GM21529 (cell line): ENCODE data around the gene E4F1.

Experiments
- ATAC-seq: cut with Tn5 transposase; IDR thresholded peaks from one replicate; pipeline ENCODE4 v1.9.1; 2021; ENCODE audit not compliant: unreplicated experiment

Gene E4F1

DNA sequence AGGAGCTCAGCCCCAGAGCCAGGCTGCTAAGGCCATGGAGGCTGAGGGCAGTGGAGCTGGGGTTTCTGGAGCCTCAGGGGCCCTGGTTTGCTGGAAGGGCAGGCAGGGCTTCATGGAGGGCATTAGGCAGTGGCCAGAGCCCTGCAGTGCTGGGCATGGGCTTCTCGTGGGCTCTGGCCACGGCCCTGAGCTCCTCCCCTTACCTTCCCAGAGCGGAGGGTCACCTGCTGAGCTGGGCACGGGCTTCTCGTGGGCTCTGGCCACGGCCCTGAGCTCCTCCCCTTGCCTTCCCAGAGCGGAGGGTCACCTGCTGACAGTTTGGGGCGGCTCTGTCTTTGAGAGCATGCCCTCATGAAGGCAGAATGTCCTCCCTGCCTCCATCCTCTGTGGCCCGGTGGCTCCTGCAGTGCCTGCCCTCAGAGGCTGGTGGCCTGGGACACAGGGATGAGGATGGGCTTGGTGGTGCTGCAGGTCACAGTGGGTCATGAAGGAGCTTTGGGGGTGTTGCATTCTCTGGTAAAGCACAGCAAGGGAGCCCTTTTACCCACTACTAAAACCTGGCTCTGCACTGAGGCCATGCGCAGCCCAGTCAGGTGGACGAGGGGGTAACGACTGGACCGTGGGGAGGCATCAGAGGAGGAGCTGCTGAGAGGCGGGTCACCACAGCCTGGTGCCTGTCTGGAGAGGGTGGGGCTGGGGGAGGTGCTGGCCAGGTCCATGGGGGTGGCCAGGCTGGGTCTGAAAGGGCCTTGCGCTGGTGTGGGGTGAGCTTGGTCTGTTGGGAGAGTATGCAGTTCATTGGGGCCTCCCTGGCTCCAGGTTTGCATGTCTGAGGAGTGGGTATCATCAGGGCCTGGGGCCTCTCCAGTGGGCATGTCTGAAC lies 47.4 kb downstream of the E4F1 start:
- no peak for ATAC-seq

DNA sequence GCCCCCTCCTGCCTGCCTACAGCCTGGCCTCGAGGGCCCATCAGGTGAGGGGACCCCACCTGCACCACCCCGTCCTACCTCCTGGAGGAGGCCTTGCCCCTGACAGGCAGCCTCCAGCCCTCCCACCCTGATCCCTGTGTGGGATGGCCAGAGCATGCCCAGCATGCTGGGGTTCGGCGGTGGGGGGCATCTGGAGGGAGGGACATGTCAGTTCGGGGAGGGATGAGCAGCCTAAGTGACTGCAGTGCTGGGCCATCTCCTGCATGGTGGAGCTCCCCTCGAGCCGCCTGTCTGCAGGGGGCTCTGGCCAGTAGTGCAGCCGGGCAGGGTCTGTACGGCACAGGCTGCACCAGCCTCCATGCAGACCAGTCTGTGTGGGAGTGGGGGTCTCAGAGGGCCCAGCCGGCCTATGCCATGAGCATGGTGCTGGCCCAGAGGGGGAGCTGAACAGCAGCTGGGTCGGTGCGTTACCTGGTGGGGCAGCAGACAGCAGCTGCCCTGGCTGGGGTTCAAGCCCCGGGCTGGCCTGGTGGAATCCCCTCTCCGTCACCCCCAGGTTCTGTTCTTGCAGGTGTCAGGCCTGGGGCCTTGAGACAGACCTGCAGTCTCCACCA lies 48.6 kb downstream of the E4F1 start:
- ATAC-seq: no peak

DNA sequence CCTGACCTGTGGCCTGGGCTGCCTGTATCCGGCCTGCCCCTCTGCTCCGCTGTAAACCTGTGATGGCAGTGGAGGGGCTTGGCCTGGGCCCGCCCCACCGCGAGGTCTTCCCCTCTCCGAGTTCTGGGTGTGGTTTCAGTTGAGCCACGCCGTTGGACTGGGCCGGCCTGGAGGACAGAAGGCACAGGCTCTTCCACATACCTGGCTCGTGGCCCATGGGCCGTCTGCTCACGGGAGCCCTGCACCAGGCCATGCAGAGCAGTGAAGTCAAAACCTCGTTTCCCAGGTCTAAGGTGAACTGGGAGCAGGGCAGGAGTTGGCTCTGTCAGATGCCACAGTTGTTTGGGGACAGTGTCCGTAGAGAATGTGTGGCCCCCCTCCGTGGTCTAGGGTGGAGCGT lies 50.1 kb downstream of the E4F1 start:
- no peak for ATAC-seq

DNA sequence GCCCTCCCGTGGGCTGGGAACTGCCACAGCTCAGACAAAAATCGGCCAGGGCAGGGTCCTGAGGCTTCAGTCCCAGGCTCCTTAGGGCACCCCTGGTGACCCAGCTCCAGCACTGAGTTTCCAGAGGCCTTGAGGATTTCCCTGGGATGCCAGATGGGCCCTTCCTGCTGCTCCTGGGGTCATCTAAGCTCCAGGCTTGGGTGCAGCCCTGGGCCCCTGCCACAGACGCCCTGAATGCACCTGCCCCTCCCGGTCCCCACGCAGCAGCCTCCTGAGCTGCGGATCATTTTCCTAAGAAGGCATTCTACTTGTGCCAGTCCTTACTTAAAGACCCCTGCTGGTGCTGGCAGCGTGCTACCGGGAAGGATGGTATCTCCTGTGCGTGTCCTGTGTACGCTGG lies 50.5 kb downstream of the E4F1 start:
- no peak for ATAC-seq

DNA sequence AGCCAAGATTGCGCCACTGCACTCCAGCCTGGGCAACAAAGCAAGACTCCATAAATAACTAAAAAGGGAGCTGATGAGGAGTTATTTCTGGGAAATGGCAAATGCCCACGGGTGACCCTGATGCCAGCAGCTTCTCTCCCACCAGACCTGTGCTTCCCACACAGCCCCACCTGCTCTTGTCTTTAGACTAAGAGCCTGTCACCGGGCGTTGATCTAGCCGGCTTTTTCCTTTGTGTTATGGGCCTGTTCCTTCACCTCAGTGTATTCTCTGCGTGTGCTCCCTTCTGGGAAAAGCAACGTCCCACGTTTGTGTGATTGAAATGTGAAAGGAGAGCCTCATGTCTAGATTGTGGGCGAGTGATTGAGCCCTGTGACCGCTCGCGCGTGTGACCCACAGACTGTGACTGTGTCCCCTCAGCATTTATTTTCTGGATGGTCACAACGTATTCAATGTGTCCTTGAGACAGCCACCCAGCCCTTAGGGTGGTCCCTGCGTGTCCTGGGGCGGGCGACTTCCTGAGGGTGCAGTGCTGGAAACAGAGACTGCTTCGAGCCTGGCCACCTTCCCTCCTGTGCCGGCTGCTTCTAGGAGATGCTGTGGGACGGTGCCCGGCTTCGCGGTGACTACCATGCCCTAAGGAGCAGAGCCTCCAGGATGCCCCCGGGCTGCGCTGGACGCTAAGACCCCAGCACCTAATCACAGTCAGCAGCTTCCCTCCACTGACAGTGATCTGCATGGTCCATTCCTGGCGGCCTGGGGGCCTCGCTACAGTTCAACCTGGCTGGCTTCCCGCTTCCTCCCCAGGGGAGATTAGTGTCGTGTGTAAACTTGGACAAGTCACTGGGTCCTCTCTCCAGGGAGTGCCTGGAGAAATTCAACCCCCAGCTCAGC lies 52.3 kb downstream of the E4F1 start:
- no peak for ATAC-seq

DNA sequence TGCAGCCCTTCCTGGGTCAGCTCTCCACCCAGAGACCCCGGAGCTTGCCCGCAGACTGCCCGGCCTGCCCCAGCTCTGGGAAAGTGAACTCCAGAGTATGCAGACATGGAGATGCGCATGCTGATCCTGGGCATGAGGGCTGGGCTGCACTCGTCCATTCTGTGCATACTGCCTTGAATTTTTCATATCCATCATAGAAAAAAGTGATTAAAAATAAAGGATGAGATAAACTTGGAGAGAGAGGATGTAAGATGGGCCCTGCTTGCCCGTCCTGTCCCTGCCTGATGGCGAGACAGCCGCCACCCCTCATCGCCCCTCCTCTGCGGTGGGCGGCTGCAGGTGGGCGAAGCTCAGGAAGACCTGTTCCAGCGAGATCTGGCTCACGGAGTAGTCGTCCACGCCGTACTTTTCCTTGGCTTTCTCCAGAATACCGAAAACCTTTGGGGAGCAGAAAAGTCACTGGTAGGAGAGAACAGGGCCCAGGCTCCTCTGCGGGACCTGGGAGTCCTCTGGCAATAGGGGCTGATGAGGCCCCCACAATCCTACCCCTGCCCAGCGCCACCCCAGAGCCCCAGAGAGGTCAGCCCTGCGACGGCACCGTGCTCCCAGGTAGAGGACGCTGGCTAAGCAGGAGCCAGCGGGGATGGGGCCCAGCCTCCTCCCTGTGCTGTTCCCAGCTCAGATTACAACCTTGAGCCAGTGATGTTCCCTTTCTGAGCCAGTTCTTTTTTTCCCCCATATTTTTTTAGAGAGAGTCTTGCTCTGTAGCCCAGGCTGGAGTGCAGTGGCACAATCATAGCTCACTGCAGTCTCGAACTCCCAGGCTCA lies 53.2 kb downstream of the E4F1 start:
- ATAC-seq: no peak

DNA sequence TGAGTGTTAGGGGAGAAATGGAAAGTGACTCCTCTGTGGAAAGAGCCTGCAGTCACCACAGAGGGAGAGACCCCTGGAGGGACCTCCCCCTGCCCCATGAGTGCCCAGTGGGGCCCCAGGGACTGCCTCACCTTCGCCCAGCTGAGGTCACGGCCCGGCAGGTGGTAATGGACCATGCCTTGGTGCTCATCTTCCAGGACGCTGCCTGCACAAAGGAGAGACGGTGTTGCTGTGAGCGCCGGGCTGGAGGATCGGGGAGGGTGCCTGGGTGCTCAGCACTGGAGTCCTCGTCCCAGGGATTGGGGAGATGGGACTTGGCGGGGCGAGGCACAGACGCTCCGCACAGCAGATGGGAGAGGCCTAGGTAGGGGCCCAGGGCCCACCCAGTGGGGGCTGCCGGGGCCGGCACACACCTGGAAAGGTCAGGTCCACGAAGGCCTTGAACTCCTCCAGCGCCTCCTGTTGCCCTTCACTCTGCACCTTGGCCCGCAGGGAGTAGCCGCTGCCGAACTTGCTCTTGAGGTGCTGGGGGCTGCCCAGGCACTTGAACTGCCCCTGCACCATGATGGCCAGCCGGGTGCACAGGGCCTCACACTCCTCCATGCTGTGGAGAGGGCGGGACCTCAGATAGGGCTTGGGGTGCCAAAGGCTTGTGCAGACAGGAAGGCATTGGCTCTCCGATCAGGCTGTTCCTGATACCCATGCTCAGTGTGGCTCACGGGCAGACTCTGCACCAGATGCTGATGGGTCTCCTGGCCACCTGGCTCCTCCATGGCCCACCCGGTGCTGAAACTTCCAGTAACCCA lies 54.3 kb downstream of the E4F1 start:
- no peak for ATAC-seq

DNA sequence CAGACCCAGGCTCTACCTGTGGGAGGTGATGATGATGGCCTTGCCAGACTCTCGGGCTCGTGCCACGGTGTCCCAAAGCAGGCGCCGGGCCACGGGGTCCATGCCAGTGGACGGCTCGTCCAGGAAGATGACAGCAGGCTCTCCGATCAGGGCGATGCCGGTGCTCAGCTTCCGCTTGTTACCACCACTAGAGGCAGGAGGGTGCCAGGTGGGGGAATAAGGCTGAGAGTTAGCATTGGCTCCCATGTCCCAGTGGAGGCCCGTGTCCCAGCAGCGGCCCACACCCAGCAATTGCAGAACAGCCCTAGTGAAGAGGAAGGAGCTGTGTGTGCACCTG lies 54.8 kb downstream of the E4F1 start:
- ATAC-seq: no peak

DNA sequence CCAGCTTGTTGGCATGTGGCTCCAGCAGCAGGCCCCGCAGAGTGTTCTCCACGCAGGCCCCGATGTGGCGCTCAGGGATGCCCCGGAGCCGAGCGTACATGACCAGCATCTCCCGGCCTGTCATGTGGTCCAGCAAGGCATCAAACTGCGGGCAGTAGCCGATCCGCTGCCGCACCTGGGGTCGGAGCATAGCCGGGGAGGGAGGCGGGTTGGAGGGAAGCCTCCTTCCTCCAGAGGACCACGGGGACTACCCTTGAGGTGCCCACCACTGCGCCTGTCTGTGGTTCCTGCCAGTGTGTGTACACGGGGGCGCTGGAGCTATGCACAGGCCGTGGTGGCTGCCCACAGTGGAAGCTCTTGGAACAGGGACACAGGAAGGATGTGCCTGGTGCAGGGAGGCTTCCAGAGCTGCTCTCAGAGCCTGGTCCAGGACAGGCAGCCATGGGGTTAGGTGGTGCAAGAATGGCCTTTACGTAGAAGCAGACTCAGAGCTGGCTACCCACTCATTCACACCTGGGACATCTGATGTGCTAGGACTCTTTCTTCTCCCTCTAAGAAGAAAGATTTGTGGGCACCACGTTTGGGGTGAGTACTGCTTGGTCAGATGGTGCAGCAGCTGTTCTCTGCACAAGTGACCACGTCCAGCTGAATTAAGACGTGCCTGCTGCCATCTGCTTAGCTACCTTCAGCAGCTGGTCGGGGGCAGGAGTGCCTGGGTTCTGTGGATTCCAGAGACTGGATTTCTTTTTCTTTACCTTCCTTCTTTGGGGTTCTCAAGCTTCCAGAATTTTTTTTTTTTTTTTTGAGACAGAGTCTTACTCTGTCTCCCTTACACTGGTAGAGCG lies 55.8 kb downstream of the E4F1 start:
- no peak for ATAC-seq

DNA sequence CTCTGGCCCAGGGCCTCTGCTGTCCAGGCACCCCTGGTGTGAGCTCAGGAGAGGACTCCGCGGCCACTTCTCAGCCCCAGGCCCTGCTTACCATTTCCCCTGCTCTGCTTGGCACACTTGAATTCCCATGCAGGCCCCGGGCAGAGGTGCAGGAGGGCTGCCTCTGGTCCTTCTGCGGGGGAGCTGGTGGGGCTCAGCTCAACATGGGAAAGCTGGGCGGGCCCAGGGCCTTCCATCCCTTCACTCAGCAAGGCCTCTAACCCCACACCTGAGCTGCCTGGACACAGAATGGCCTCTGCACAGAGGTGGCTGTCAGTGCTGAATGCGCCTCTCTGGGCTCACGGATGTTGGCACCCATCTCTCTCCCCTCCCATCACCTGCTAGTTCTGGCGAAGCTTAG lies 57.1 kb downstream of the E4F1 start:
- no peak for ATAC-seq

DNA sequence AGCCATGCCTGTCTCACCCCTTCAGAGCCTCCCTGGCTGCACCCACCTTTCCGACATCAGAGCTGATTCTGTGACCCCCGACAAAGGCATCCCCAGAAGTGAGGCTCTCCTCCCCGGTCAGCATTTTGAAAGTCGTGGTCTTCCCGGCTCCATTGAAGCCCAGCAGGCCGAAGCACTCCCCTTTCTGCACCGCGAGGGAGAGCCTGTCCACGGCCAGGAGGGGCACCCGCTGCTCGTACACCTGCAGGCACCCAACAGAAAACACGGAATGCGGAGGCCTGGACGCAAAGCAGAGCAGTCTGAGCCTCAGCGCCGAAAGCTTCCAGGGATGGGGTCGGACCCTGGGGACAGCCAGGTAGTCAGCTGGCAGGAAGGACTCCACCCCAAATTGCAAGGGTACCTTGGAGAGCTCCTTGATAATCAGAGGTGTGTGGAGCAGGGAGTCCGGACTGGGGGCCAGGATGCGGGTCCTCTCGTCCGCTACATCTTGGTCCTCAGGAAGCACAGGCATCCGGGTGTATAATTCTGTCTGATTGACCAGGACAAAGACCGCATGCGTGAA lies 57.7 kb downstream of the E4F1 start:
- ATAC-seq: no peak

DNA sequence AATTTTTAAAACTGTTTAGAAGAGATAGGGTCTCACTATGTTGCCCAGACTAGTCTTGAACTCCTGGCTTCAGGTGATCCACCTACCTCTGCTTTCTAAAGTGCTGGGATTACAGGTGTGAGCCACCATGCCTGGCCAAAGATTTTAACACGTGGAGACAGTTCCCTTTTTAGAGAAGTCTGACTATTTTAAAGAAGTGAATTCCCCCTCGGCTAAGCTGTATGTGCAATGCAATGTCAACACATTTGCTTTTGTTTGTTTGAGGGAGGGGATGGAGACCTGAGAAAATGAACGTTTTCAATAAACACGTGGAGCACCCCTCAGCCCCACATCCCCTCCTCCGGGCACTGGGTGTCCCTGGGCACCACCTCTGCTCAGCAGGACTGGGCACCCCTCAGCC lies 58.9 kb downstream of the E4F1 start:
- no peak for ATAC-seq

DNA sequence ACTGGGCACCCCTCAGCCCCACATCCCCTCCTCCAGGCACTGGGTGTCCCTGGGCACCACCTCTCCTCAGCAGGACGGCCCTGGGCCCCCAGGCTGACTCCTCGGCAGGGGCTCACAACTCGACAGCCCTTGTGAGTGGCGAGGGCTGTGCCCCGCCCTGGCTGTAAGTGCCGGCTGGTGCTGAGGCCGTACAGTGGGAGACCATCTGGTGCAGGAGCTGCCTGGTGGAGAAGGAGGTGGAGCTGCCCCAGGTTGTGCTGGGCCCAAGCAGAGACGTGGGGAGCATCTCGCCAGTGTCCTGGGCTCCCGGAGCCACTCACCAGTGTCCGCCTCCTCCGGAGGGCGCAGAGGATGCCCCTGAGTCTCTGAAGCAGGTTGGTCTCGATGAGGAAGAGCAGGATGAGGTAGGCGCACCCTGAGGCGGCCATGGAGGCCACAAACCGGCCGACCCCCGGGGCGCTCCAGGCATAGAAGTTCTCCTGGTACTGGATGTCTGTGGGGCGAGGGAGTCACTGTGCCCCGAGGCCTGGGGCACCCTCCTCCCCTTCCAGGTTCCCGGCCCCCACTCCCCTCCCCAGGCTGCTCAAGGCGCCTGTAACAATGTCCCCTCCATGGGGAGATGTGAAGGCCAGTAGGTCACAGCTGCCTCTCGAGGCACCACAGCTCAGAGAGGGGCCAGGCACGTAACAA lies 59.6 kb downstream of the E4F1 start:
- ATAC-seq: no peak

DNA sequence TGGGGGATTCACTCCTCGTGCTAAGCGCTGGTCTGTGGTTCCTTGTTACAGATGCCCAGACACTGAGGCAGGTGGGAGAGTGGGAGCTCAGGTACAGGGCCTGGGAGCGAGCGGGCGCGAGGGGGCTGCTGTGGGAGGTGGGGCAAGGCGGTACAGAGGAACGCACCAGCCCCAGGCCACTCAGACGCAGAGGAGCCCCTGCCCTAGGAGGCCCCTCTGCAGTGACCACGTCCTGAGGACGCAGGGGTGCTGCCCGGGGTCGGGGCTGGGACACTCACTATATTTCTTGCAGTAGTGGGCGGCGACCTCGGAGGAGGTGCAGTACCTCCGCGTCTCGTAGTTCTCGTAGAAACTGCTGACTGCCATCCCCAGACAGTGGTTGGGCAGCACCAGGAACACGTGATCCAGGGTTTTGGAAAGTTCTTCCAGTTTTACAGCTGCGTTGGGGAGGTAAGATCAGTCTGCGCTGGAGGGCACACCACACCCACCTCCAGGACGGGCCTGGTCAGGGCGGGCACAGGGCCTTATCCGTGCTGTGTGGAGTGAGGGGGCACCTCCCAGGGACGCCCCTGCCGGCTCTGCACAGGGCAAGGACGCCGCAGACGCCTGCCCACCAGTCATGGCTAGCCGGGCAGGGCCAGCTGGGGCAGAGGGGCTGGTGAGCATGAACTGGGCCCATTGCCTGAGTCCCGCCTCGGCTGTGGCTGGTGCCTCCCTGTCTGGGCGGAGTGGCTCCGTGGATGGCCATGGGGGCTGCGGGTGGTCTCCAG lies 60.8 kb downstream of the E4F1 start:
- ATAC-seq: no peak

DNA sequence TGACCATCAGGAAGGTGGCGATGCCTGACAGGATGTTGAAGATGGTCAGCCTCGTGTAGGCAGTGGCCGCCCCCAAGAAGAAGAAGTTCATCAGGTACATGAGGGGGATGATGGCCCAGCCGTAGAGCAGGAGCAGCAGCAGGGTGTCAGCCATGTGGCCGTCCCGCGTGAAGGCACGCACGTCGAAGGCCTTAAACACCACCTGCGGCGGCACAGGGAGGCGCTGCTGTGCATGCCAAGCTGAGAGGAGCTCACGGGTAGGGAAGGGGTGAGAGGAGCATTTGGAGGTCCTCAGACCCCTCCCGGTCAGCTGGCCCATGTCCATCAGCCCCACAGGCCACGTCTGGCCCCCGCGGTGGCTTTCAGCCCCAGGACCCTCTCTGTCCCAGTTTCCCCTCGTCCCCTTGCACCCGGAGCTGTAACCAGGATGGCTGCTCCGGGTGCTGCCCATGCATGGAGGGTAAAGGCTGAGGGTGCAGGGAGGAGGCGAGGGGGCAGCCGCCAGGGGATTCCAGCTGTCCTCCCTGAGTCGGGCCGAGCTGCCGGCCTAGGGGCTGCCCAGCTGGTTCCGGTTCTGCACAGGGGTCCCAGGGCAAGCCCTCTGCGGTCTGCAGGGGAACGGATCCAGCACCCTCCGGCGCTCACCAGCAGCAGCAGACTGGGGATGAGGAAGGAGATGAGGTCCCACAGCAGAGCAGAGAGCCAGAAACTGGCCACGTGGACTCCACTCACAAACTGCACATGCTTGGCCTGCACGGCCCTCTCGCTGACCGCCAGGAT lies 61.6 kb downstream of the E4F1 start:
- no peak for ATAC-seq
